NCI-H82 (cell line): Measurements from ENCODE around the gene TIMM8B.
"Not testable (repeated sequence)": the region's sequence is repeated elsewhere in the genome, so short reads cannot be mapped to it uniquely, and the experiment has no call there.

Source experiments
- DNase-seq: peaks from one replicate; lab custom pipeline; 2025; lab: John Stamatoyannopoulos, UW

TIMM8B gene

DNA sequence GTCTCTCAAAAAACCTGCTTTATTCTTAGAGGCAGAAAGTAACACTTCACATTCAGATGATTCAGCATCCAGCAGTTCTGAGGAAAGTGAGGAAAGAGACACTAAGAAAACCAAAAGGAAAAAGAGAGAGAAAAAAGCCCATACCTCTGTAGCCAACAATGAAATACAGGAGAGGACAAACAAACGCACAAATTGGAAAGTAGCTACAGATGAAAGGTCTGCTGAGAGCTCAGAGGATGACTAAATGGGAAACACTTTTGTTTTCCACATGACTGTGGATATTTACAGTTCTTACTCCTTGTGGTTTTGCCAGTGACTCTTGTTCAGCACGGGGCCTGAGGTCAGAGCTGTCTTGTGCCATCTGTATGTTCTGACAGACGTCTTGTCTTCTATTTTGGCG lies 3.8 kb downstream of the TIMM8B start:
- no peak for DNase-seq

DNA sequence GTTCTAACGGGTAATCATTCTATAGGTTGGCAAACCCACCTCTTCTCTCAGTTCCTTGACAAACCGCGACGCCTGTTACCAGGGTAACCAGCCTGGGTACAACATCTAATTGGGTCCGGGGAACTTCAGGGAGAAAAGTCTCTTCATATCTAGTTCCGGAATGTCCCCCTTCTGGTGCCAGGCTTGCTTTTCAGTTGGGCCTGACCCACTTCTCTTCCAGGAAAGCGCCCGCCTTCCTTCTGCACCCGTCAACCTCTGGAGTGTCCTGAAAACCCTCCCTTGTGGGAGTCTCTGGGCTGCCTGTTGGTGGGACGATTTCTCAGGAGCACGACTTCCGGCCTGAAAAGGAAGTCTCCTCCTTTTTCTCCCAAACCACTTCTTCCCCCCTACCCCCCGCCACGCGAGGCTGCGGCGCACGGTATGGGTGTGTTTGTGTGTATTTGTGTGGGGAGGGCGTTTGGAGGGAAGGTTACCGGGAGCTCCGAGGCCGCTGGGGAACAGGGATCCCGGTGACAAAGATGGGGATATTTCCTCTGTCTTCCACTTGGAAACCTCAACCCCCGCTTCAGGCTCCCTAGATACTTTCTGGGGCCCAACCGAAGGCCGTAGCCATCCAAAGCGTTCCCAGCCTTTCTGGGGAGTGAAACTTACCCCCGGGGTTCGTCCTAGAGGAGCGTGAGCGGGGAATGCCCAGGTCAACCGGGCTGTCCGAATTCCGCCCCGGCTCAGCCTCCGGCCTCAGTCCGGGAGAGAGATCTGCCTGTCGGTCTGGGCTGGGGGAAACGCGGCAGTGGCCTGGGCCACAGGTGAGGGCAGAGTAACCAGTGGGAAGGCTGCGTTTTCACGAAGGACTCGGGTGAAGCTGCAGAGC lies 12.4 kb downstream of the TIMM8B start, which contains the start of the genes NKAPD1 and PIH1D2:
Gene NKAPD1 (plus strand): TSS at position 359 of the 871 bp plus-strand sequence. CDS start 1,276 bp downstream, outside the sequence.
Gene PIH1D2 (minus strand): TSS at position 77 of the 871 bp plus-strand sequence. CDS start 843 bp downstream, outside the sequence.
- DNase-seq = peak; percentile 91

DNA sequence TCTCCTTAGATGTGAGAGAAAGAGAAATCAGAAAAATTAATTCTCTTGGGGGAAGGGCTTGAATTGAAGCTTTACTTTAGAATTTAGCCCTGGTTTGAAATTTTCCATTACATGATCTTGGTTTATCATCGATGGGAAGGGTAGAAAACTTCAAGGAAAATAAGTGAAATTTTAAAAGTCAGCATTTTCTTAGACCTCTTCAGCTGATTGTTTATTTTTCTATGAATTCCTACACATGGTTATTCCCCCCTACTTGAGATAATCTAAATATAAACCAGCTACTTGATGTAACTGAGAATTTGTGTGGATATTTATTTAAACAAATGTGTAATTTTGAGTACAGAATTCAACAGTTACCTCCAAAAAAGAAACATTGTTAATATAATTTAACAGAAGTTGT lies 23.6 kb downstream of the TIMM8B start:
- no peak for DNase-seq

DNA sequence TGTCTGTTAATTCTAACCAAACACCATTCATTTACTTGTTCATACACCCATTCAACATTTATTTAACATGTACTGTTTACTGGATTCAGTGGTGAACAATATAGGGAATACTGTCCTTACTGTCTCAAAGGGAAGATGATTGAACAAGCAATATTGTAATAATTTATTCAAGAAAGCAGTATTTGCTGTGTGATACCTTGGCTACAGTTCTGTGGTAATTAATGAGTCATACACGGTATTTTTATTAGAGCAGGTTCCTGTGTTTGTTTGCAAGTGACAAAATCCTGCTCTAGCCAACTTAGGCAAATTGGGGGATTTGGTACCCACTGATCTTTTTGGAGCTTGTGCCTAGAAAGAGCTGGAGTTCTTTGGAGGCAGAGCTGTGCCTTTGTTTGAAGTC lies 28.5 kb downstream of the TIMM8B start:
- DNase-seq = no peak

DNA sequence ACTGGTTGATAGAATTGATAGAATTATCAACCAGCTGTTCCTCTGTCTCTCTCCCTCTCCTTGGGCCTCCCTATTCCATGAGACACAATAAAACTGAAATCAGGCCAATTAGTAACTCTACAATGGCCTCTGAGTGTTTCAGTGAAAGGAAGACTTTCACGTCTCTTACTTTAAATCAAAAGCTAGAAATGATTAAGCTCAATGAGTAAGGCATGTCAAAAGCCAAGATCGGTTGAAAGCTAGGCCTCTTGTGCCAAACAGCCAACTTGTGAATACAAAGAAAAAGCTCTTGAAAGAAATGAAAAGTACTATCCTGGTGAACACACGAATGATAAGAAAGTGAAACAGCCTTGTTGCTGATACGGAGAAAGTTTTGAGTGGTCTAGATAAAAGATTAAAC lies 29.4 kb downstream of the TIMM8B start:
- no peak for DNase-seq

DNA sequence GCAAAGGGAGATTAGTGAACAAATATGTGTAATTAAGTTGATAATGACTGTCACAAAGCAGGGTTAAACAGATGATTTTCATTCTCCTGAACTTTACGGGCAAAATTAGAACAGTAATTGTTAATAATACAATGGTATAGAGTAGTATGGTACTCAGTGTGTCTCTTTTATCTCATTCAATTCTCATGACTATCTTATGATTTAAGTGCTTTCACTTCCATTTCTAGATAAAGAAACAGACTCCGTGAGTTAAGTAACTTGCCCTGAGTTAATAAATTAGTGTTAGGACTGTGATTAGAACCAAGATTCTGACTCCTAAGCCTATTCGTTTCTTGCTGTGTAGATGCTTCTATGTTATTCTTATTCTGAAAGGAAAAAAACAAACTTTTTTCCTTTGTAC lies 34.8 kb downstream of the TIMM8B start:
- DNase-seq = no peak

DNA sequence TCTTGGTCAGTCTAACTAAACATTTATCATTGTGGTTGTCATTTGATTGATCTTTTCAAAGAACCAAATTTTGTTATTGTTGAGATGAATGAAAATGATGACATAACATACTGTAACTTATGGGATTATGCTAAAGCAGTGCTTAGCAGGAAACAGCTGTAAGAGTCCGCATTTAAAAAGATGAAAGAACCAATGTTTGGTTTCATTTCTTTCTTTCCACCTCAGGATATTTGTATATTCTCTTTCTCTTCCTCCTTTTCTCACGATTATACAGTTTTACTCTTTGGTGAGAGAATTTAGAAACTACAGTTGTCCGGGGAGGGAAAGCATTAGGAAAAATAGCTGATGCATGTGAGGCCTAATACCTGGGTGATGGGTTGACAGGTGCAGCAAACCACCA lies 35.8 kb downstream of the TIMM8B start:
- DNase-seq = no peak

DNA sequence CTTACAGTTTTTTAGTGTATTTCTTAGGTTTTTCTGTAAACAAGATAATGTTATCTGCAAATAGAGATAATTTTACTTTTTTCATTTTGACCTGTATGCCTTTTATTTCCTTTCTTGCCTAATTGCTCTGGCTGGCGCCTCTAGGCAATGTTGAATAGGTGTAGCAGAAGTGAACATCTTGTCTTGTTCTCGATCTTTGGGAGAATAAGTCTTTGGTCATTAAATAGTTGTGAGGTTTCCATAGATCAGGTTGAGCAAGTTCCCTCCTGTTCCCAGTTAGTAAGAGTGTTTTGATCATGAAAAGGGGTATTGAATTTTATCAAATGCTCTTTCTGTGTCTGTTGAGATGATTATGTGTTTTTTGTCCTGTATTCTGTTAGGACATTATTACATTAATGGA lies 36.8 kb downstream of the TIMM8B start:
- DNase-seq = no peak

DNA sequence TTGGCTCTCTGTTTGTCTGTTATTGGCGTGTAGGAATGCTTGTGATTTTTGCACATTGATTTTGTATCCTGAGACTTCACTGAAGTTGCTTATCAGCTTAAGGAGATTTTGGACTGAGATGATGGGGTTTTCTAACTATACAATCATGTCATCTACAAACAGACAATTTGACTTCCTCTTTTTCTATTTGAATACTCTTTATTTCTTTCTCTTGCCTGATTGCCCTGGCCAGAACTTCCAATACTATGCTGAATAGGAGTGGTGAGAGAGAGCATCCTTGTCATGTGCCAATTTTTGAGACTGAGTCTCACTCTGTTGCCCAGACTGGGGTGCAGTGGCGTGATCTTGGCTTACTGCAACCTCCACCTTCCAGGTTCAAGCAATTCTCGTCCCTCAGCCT lies 38.3 kb downstream of the TIMM8B start:
- DNase-seq = not testable (repeated sequence)

DNA sequence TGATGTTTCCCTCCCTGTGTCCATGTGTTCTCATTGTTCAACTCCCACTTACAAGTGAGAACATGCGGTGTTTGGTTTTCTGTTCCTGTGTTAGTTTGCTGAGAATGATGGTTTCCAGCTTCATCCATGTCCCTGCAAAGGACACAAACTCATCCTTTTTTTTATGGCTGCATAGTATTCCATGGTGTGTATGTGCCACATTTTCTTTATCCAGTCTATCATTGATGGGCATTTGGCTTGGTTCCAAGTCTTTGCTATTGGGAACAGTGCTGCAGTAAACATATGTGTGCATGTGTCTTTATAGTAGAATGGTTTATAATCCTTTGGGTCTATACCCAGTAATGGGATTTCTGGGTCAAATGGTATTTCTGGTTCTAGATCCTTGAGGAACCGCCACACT lies 39.9 kb downstream of the TIMM8B start:
- not testable (repeated sequence) for DNase-seq

DNA sequence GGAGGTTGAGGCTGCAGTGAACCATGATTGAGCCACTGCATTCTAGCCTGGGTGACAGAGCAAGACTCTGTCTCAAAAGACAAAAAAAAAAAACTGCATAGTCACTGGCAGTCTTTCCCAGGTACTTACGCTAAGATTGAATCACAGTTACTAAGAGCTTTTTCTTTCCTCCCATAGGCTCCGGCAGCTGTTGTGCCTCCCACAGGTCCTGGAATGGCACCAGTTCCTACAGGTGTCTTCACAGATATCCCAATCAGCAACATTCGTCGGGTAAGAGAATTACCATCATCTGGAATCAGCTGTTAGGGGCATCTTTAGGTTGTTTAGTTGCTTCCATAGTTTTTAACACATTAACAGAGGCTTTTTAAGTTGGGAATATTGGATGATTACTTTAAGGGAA lies 41.6 kb downstream of the TIMM8B start:
- DNase-seq = no peak

DNA sequence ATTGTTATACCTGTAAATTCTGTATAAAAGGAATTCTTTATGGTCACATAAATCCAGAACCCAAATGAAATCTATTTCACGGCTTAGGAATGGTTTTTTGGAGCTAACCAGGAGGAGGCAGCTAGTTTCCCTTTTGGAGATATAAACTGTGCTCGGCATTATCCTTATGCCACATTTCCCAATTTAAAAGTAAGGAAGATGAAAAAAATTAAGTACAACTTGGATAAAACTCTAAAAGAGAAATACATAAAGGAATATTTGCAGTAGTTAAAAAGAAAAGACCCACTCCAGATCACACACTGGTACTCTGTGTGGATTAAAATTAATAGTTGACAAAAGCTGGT lies 43.6 kb downstream of the TIMM8B start:
- DNase-seq = no peak

DNA sequence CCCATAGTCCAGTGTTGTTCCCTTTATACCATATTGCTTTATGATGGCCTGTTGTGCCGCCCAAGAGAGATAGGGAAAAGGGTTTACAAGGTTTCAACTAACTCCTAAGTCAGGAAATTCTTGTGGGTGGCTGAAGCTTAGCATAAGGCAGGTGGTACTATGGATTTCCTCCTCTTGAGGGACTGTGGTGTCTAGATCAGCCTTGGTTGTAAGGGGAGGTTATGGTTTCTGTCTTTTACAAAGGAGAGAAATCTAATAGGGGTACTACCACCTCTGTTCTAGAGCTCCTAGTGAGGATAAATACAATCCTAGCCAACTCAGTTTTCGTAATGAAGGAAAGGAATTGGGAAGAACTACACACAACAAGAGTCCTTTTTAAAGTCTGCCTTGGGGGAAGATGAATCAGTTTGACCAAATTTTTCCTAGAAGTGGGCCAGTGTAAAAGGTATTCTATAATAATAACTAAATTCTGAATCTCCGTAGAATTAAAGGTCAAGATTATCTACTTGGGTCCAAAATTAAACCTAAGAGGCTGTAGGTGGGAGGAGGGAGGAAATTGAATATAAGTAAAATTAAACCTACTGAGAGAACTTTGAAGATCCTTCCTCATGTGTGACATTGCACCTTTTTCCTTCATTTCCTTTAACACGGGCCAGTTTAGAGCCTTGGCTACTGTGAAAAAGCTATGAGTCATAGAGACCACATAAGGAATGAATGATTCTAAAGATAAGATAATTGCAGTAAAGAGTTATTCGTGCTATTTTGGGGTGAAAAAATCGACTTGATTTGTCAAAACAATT lies 44.2 kb downstream of the TIMM8B start:
- no peak for DNase-seq

DNA sequence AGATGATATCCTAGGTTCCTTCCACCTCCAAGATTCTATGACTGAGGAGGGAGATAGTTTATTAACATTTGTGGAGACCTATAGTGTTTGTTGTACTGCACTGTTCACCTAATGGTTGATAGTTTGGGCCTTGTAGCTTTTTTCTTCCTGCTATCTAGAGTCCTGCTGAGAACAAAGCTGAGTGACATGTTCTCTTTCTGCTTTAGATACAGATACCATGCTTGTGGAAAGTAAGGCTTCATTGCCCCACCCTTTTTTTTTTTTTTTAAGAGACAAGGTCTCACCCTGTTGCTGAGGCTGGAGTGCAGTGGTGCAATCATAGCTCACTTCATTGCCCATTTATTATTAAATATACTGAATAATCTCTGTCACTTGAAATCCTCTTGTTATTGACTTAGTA lies 49.0 kb downstream of the TIMM8B start:
- DNase-seq = no peak
